GM10248 (cell line): ENCODE data around the gene KCNMA1.

ENCODE experiments used
- CTCF ChIA-PET: fragments of 300-600 bp; sonication (Branson Sonifier 250); formaldehyde crosslinking; extraction: SDS; loops from one replicate; lab custom pipeline; 2021; ENCODE audit warnings: antibody characterized with exemption; lab: Yijun Ruan, JAX
- POLR2A ChIA-PET: fragments of 350-650 bp; sonication (Branson Sonifier 250); formaldehyde crosslinking; extraction: SDS; loops from one replicate; lab custom pipeline; 2020; ENCODE audit warnings: antibody characterized with exemption; lab: Yijun Ruan, JAX
- DNase-seq: peaks from one replicate; pipeline ENCODE4 v3.0.0; 2012; ENCODE audit errors: extremely low spot score
- TF ChIP-seq, protein P1 (sequence below): IDR thresholded peaks from 2 replicates; pipeline ENCODE4 v1.5.1; 2012; ENCODE audit warnings: mild to moderate bottlenecking, low read depth; ENCODE audit errors: extremely low read depth, missing control alignments, control extremely low read depth

The KCNMA1 gene

DNA sequence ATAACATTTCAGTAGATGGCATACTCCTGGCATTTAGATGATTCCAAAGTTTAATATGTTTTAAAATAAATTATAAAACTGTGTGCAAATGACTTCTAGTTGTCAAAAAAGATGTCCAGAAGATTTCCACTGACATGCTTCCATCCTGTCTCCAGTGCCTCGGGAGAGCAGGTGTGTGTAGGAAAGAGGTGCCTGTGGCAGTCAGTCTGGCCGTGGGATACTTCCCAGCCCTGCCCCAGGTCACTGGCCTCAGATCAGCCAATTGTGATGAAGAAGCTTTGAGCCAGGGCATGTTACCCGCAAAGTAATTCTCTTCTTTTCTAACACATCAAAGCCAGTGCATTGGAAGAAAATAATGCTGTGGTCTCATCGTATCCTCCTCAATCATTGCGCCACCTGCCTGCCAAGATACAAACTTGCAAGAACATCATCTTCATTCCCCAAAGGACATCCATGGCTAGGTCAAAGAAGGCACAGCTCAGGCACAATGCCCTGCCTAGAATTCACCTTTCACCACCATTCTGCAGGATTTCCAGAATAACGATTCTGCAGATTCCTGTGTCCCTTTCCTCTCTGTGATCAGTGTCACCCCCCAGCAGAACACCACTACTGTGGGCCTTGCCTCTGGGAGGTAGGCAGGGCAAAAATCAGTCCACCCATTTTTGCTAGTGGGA is 6.3 kb upstream of the KCNMA1 start:
- CTCF ChIA-PET = interaction anchor here (0.6 to 11.8 kb wide), 23 partner anchors 7 to 484 kb away, joined by 3 to 147 read pairs (median 5); no protein-coding TSS in a partner anchor
- POLR2A ChIA-PET = no interaction called here
- no peak for DNase-seq
- TF ChIP-seq, protein P1, sequence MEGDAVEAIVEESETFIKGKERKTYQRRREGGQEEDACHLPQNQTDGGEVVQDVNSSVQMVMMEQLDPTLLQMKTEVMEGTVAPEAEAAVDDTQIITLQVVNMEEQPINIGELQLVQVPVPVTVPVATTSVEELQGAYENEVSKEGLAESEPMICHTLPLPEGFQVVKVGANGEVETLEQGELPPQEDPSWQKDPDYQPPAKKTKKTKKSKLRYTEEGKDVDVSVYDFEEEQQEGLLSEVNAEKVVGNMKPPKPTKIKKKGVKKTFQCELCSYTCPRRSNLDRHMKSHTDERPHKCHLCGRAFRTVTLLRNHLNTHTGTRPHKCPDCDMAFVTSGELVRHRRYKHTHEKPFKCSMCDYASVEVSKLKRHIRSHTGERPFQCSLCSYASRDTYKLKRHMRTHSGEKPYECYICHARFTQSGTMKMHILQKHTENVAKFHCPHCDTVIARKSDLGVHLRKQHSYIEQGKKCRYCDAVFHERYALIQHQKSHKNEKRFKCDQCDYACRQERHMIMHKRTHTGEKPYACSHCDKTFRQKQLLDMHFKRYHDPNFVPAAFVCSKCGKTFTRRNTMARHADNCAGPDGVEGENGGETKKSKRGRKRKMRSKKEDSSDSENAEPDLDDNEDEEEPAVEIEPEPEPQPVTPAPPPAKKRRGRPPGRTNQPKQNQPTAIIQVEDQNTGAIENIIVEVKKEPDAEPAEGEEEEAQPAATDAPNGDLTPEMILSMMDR = peak; percentile 63

DNA sequence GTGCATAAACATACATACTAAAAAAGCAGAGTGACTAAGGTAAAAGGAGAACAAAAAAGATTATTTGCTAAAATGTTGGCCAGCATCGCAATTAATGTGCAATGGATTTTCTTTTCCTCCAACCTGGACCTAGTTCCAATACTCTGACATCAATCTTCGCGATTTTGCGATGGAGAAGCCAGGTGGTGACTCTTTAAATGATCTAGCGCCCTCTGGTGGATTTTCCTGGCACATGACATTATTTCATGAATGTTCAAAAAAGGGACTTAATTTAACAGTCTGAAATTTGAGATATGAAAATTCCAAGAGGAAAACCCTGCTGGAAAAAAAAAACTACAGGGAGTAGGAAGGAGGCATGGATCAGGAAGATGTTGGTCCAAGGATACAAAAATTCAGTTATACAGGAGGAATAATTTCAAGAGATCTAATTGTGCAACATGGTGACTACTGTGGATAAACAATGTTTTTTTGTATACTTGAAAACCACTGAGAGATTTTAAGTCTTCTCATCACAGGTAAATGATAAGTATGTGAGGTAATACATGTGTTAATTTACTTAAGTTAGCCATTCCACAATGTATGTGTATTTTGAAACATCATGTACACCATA is 4.3 kb upstream of the KCNMA1 start:
- TF ChIP-seq, protein P1 = peak; percentile 66
- POLR2A ChIA-PET = no interaction called here
- CTCF ChIA-PET = interaction anchor here (0.6 to 11.8 kb wide), 52 partner anchors 8 to 476 kb away, joined by 3 to 147 read pairs (median 4); no protein-coding TSS in a partner anchor
- peak; percentile 62 for DNase-seq

DNA sequence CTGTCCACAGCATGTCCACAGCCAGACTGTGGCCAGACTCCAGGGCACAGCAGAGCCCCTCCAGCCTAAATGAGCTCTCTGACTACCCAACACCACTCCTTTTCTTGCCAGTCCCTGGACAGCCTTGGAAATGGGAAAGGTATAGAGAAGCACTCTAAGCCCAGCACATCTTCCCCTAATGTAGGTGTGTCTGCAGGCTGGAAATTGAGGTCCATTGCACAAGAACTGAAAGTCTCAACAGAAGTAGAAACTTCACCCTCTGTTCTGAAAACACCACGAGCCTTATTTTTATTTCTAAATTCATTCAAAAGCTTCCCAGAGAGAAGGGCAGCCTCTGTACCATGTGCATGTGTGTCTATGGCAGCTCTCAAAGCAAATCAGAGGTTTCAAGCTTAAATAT is 3.7 kb upstream of the KCNMA1 start:
- no peak for DNase-seq
- ChIA-PET CTCF (interaction anchor here (0.5 to 11.8 kb wide), 43 partner anchors 9 to 483 kb away, joined by 3 to 147 read pairs (median 3); no protein-coding TSS in a partner anchor), POLR2A (no interaction called here)
- TF ChIP-seq, protein P1 = no peak

DNA sequence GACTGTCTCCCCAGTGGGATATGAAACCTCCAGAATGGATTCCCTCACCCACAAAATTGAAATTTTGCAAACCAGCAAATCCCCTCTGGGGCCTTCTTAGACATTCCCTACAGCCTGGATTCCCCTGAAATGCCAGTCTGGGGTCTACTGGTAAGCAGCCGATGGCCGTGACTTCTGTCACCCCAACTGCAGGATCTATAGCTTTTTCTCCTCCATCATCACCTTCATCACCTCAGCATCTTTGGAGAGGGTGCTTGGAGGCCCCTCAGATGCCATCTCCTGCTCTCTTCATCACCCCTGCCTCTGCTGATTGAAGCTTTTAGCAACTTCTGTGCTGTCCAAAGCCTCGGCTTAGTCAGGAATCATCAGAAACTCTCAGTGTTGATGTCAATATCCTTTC is 2.6 kb upstream of the KCNMA1 start:
- no peak for DNase-seq
- CTCF ChIA-PET = interaction anchor here (1.1 to 11.8 kb wide), 8 partner anchors 10 to 474 kb away, joined by 3 to 147 read pairs (median 4); no protein-coding TSS in a partner anchor
- POLR2A ChIA-PET = no interaction called here
- TF ChIP-seq, protein P1 = no peak

DNA sequence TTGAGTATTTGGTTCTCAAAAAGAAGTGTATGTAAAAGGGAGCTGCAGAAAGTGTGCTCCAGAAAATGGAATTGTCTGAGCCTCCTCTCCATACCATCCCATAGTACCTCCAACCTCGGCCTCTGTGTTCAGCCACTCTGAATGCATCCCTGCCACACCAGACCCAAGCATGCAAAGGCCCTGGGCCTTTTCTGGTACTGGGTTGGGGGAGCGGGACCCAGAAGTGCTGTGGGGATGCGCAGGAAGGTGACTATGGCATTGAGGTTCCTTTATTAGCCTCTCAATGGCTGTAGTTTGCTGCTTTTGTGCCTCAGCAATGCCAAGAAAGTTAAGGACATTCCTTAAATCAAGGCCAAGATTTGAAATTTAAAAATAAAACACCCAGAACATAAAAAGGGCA is 2.1 kb upstream of the KCNMA1 start:
- POLR2A ChIA-PET = no interaction called here
- CTCF ChIA-PET = interaction anchor here (1.1 to 11.8 kb wide), 5 partner anchors 8 to 474 kb away, joined by 3 to 147 read pairs (median 4); no protein-coding TSS in a partner anchor
- no peak for DNase-seq

DNA sequence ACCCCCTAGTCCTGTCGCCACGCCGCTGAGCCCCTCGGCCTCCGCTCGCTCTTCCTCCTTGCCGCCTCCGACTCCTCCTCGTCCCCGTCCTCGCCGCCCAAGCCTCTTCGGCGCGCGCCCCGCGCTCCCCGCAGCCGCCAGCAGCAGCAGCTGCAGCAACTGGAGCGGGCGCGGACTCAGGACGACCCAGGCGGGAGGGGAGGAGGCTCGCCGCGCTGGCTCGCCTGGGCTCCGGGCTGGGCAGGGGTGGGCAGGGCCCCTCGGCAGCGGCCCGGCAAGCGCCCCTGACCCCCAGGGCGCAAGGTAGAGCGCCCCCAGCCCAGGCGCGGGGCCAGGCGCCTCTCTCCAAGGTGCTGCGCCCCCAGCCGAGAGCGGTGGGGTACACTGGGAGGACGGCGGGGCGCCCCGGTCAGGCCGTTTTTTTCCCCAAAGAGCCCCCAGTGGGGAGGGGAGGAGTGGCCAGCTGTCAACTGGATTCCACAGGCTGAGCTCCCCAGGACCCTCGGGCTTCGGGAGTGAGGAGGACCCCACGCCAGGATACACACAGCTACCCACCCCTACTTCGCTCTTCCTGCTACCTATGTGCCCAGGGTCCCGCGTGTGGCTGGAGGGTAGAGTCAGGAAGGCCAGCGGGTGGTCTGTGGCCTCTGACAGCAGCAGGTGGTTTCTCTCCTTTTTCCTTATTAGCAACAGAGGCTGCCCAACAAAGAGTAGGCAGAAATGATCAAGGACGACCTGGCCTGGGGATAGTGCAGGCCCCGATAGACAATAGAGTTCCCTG is 903 bp upstream of the KCNMA1 start:
- DNase-seq = no peak
- TF ChIP-seq, protein P1 = no peak
- ChIA-PET POLR2A (interaction anchor here (0.6 kb wide), 1 partner anchor 32 kb away, joined by 3 read pairs; no protein-coding TSS in a partner anchor), CTCF (interaction anchor here (1.3 to 11.8 kb wide), 4 partner anchors 9 to 472 kb away, joined by 3 to 147 read pairs (median 4); no protein-coding TSS in a partner anchor)

More for the DNA sequence above, 2.1 kb upstream of the KCNMA1 start:
- TF ChIP-seq, protein P1 = no peak
